ENCODE measurements around the gene NCAM2.

Gene NCAM2

DNA sequence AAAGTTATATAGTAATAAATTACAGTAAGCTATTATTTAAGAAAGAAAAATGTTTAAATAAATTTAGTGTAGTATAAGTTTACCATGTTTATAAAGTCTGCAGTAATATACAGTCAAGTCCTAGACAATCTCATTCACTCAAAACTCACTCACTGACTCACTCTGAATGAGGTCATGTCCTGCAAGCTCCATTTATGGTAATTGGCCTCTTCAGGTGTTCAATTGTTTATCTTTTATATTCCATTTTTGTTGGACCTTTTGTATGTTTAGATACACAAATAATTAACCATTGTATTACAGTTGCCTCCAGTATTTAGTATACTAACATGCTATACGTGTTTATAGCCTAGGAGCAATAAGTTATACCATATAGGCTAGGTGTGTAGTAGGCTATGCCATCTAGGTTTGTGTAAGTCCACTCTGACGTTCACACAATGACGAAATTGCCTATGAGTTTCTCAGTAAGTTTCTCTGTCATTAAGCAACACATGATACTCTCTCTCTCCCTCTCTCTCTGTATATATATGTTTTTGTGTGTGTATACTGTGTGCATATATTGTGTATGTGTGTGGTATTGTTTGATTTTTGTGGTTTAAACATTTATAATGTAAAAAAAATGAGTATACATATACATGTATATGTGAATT, 161.2 kb downstream of the NCAM2 start:
- H3K36me3 ChIP-seq = no peaks in the 10 kb centered on the region
- no peak overlapping the region for H3K4me3 ChIP-seq
- TF ChIP-seq, protein P1, sequence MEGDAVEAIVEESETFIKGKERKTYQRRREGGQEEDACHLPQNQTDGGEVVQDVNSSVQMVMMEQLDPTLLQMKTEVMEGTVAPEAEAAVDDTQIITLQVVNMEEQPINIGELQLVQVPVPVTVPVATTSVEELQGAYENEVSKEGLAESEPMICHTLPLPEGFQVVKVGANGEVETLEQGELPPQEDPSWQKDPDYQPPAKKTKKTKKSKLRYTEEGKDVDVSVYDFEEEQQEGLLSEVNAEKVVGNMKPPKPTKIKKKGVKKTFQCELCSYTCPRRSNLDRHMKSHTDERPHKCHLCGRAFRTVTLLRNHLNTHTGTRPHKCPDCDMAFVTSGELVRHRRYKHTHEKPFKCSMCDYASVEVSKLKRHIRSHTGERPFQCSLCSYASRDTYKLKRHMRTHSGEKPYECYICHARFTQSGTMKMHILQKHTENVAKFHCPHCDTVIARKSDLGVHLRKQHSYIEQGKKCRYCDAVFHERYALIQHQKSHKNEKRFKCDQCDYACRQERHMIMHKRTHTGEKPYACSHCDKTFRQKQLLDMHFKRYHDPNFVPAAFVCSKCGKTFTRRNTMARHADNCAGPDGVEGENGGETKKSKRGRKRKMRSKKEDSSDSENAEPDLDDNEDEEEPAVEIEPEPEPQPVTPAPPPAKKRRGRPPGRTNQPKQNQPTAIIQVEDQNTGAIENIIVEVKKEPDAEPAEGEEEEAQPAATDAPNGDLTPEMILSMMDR (IDR thresholded peaks at IDR 0.05) = no peak
- H3K9me3 ChIP-seq = no peaks in the 10 kb centered on the region
- intact Hi-C loops (cut with DNase I; ENCODE audit: low total_unique reads) = no loop called here
- no peaks in the 10 kb centered on the region for H3K4me1 ChIP-seq
- H3K27ac ChIP-seq = no peak overlapping the region
- DNase-seq = no peak
- H3K27me3 ChIP-seq = no peaks in the 10 kb centered on the region

DNA sequence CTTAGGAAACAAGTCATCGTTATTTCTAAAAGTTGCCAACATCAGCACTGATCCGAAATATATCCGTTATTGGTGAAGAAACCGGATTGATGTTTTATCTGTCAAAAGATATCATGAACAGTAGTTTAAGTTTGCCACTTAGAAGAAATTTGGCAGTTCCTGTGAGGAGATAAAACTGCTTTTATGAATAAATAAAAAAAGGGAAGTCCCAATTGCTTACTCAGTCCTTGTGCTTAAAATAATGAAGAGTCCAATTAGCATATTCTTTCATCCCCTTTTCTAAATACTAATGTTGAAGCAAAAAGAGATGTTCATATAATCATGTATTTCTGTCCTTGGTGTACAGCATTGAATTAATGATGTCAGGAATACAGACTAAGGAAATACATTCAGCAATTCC, 164.6 kb downstream of the NCAM2 start:
- Histone ChIP-seq H3K4me1 (peaks cover 0 to 16% (median 10%) of the 10 kb centered on the region in 4 donors), H3K4me3 (no peak overlapping the region), H3K9me3 (no peaks in the 10 kb centered on the region), H3K27me3 (no peaks in the 10 kb centered on the region), H3K36me3 (no peaks in the 10 kb centered on the region), H3K27ac (no peak overlapping the region)
- TF ChIP-seq, protein P1 (IDR thresholded peaks at IDR 0.05) = no peak
- no peak for DNase-seq
- intact Hi-C loops (cut with DNase I; ENCODE audit: low total_unique reads) = no loop called here

DNA sequence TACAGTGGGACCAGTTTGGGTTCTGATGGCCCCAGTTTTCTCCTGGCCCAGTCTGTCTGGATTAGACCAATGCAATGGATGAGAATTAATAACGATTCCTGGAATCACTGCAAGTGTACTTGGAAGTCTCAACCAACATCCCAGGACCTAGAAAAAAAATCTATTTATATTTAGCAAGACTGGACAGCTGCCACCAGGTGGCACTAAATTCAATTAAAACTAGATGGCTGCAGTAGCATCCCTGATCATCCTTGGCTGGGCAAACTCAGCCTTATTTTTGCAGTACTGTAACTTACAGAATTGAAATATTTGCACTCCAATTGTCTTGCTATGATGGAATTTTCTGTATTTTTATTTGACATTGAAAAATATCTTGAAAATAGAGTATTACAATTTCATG, 165.7 kb downstream of the NCAM2 start:
- no peaks in the 10 kb centered on the region for H3K27me3 ChIP-seq
- no peaks in the 10 kb centered on the region for H3K36me3 ChIP-seq
- H3K4me1 ChIP-seq = peaks cover 0 to 16% (median 10%) of the 10 kb centered on the region in 4 donors
- H3K9me3 ChIP-seq = no peaks in the 10 kb centered on the region
- DNase-seq = peak in 1 of 2 donors; percentile 30
- no peak overlapping the region for H3K27ac ChIP-seq
- intact Hi-C loops (cut with DNase I; ENCODE audit: low total_unique reads) = no loop called here
- TF ChIP-seq, protein P1 (IDR thresholded peaks at IDR 0.05) = peak; percentile 43 to 45
- no peak overlapping the region for H3K4me3 ChIP-seq

DNA sequence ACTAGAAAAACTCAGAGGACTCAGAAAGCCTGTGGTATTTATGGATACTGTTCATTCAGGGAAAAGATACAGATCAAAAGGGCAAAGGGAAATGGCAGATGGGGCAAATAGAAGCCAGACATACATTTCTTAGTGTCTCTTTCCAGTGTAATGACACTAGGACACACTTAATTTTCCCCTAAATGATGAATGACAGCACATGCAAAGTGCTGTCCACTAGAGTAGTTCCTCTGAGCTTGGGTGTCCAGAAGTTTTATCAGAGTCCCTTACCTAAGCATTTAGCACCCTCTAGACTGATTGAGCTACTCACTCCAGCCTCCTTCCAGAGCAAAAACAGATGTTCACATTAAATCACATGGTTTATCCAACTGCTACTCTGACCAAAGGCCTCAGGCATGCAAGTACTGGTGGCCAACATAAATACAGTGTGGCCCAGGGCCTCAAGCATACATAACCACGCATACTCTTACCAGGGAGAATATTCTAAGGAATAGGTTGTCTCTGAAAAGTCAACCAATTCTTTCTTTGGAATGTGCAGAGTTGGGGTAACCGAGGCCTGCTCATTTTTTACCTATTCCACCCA, 166.9 kb downstream of the NCAM2 start:
- H3K4me3 ChIP-seq = no peak overlapping the region
- H3K27me3 ChIP-seq = no peaks in the 10 kb centered on the region
- H3K27ac ChIP-seq = peak overlapping the region in 1 of 2 donors; percentile 42
- intact Hi-C loops (cut with DNase I; ENCODE audit: low total_unique reads) = no loop called here
- no peaks in the 10 kb centered on the region for H3K9me3 ChIP-seq
- no peak for DNase-seq
- TF ChIP-seq, protein P1 (IDR thresholded peaks at IDR 0.05) = no peak
- H3K36me3 ChIP-seq = no peaks in the 10 kb centered on the region
- peaks cover 0 to 16% (median 10%) of the 10 kb centered on the region in 4 donors for H3K4me1 ChIP-seq

DNA sequence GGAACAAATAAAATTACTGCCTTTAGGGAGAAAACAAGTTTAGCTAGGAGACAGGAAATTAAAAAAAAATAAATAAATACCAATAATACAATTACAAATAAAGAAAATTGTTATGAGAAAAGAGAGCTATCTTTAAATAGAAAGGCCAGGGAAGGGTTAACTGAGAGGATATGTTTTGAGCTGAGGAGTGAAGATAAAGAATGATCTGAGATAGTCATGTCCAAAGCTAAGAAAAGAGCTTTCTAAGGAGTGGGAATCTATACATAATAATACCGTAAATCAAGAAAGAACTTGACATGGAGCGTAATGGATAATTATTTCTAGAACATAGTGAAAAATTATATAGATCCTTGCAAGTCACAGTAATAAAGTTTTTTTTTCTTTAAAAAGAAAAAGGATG, 176.5 kb downstream of the NCAM2 start:
- Histone ChIP-seq H3K36me3 (no peaks in the 10 kb centered on the region), H3K4me3 (no peak overlapping the region), H3K9me3 (no peaks in the 10 kb centered on the region), H3K4me1 (no peaks in the 10 kb centered on the region), H3K27me3 (no peaks in the 10 kb centered on the region), H3K27ac (no peak overlapping the region)
- DNase-seq = no peak
- intact Hi-C loops (cut with DNase I; ENCODE audit: low total_unique reads) = no loop called here
- TF ChIP-seq, protein P1 (IDR thresholded peaks at IDR 0.05) = no peak

Measured in tibial artery (tissue), 4 donors.